ENCODE results near the gene TSPAN19.

DNA sequence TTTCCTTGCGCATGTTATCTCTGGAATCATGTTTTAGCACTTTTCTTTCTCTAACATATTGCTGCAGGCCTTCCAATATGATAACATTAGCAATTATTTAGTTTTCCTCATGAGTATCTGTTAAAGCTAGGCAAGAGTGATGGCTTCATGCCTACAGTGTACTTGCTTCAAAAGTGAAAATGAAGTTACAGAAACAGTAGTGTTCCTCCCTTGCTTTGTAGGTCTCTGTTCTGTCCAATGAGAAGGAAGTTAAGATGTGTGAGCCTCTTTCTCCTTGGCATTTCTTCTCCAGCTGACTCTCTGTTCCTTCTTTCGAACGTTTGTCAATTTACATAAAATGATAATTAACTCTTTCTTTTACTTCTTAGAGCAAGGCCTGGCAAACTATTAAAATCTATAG is 22.3 kb upstream of the TSPAN19 start:
- TF ChIP-seq, protein P1, sequence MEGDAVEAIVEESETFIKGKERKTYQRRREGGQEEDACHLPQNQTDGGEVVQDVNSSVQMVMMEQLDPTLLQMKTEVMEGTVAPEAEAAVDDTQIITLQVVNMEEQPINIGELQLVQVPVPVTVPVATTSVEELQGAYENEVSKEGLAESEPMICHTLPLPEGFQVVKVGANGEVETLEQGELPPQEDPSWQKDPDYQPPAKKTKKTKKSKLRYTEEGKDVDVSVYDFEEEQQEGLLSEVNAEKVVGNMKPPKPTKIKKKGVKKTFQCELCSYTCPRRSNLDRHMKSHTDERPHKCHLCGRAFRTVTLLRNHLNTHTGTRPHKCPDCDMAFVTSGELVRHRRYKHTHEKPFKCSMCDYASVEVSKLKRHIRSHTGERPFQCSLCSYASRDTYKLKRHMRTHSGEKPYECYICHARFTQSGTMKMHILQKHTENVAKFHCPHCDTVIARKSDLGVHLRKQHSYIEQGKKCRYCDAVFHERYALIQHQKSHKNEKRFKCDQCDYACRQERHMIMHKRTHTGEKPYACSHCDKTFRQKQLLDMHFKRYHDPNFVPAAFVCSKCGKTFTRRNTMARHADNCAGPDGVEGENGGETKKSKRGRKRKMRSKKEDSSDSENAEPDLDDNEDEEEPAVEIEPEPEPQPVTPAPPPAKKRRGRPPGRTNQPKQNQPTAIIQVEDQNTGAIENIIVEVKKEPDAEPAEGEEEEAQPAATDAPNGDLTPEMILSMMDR (IDR thresholded peaks at IDR 0.05): no peak
- no peak for TF ChIP-seq POLR2A (IDR thresholded peaks at IDR 0.05)
